ENCODE measurements around the gene GRK2.

DNA sequence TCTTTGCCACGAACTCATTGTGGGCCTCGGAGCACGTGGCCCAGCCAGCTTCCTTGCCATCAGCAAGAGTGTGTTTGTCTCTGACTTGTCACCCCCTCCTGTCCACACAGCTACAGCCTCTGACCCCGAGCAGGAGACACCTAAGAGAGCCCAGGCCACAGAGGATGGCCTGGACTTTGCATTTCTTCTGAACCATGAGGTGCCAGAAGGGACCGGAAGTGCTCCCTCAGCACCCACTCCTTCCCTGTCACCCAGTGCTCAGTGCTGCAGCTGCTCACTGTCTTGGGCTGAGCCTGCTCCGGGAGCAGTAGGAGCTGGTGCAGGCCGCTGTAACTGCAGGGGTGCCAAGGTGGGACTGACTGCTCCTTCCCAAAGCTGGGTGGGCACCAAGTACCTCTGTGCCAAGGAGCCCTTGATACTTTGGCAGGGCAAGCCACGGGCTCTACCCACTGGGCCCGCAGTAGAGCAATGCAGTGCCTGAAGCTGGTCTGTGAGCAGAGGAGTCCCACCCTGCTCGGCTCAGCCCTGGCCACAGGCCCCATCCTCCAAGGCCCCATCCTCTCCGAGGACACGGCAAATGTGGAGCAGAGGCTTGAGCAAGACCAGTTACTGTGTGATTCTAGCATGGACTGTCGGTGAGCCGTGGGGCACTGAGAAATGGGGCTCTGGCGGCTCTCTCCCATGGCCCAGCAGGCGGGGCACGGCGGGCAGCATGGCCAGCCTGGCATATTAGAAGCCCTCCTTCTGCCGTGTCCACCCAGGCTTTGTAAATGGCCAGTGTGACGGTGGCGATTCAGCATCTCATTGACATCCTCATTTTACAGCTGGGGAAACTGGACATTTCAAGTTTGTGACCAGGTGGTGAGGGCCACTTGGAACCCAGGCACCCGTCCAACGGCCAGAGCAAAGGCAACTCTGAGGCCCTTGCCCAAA is 6.3 kb downstream of the GRK2 start:
- TF ChIP-seq, protein P1, sequence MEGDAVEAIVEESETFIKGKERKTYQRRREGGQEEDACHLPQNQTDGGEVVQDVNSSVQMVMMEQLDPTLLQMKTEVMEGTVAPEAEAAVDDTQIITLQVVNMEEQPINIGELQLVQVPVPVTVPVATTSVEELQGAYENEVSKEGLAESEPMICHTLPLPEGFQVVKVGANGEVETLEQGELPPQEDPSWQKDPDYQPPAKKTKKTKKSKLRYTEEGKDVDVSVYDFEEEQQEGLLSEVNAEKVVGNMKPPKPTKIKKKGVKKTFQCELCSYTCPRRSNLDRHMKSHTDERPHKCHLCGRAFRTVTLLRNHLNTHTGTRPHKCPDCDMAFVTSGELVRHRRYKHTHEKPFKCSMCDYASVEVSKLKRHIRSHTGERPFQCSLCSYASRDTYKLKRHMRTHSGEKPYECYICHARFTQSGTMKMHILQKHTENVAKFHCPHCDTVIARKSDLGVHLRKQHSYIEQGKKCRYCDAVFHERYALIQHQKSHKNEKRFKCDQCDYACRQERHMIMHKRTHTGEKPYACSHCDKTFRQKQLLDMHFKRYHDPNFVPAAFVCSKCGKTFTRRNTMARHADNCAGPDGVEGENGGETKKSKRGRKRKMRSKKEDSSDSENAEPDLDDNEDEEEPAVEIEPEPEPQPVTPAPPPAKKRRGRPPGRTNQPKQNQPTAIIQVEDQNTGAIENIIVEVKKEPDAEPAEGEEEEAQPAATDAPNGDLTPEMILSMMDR (IDR thresholded peaks at IDR 0.05): no peak
- TF ChIP-seq POLR2A (IDR thresholded peaks at IDR 0.05): no peak

Measured in heart left ventricle (tissue), 13 donors.